WI38 (cell line): ENCODE results near the gene UST.
"Not testable (repeated sequence)": the region's sequence is repeated elsewhere in the genome, so short reads cannot be mapped to it uniquely, and the experiment has no call there.

ENCODE experiments used
- H3K4me3 ChIP-seq: 2 replicates; pipeline ENCODE4 v1.5.1; 2011; ENCODE audit warnings: low read depth, mild to moderate bottlenecking, control low read depth, low read length
- TF ChIP-seq, protein P1 (sequence below): IDR thresholded peaks from 2 replicates; pipeline ENCODE4 v1.5.1; 2012; ENCODE audit warnings: low read depth, mild to moderate bottlenecking, control low read depth, low read length

UST gene

DNA sequence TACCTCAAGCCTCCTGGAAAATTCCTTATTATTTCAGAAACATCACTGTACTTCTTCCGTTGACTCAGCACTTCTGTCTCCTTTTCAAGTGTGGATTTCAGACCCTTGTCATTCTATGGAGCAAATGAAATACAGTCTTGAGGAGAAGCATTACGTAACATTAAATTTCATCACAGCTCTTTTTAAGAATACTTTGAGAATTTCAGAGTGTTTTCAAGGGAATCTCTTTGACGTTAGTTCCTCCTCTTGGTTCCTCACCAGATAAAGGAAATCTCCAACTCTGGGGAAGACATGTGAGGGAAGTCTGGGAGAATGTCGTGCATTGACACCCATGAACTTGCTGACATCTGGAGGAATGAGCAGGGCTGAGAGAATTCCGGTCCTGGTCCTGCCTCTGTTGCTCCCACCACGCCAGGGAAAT, 32.3 kb downstream of the UST start:
- no peak overlapping the region for H3K4me3 ChIP-seq
- TF ChIP-seq, protein P1, sequence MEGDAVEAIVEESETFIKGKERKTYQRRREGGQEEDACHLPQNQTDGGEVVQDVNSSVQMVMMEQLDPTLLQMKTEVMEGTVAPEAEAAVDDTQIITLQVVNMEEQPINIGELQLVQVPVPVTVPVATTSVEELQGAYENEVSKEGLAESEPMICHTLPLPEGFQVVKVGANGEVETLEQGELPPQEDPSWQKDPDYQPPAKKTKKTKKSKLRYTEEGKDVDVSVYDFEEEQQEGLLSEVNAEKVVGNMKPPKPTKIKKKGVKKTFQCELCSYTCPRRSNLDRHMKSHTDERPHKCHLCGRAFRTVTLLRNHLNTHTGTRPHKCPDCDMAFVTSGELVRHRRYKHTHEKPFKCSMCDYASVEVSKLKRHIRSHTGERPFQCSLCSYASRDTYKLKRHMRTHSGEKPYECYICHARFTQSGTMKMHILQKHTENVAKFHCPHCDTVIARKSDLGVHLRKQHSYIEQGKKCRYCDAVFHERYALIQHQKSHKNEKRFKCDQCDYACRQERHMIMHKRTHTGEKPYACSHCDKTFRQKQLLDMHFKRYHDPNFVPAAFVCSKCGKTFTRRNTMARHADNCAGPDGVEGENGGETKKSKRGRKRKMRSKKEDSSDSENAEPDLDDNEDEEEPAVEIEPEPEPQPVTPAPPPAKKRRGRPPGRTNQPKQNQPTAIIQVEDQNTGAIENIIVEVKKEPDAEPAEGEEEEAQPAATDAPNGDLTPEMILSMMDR, result no peak

DNA sequence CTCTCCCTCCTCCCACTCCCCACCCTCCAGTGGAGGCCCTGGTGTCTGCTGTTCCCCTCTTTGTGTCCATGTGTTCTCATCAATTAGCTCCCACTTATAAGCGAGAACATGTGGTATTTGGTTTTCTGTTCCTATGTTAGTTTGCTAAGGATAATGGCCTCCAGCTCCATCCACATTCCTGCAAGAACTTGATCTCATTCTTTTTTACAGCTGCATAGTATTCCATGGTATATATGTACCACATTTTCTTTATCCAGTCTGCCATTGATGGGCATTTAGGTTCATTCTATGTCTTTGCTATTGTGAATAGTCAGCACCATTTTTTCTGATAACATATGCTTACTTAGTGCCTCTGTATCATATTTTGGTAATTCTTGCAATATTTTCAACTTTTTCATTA, 33.6 kb downstream of the UST start:
- H3K4me3 ChIP-seq, result not testable (repeated sequence)

DNA sequence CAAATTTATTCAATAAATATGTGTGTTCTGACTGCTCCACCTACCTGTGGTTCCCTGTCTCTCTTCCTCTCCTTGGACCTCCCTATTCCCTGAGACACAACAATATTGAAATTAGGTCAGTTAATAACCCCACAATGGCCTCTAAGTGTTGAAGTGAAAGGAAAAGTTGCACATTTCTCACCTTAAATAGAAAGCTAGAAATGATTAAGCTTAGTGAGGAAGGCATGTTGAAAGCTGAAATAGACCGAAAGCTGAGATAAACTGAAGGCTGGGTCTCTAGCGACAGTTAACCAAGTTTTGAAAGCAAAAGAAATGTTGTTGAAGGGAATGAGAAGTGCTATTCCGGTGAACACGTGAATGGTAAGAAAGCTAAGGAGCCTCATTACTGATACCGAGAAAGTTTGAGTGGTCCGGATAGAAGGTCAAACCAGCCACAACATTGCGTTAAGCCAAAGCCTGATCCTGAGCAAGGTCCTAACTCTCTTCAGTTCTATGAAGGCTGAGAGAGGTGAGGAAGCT, 34.1 kb downstream of the UST start:
- H3K4me3 ChIP-seq, result no peak overlapping the region
- TF ChIP-seq, protein P1, result no peak

DNA sequence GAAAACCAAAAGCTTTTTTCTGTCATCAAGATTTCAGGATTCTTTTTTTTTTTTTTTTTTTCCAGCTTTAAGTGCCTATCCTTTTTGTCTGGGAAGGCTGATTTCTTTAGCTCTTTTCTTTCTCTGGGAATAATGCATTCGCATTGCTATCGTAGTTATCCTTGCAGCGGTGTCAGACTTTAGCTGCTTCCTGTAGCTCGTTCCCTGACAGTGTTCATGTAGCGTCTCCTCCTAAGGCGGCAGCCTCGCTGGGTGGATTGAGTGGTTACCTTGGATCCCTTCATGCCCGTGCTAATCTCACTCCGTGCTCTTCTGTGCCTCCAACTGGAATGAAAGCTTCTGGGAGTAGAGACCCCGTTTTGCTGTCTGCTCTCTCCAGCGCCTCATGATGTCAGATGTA, 43.1 kb downstream of the UST start:
- TF ChIP-seq, protein P1, result no peak
- H3K4me3 ChIP-seq, result no peak overlapping the region

DNA sequence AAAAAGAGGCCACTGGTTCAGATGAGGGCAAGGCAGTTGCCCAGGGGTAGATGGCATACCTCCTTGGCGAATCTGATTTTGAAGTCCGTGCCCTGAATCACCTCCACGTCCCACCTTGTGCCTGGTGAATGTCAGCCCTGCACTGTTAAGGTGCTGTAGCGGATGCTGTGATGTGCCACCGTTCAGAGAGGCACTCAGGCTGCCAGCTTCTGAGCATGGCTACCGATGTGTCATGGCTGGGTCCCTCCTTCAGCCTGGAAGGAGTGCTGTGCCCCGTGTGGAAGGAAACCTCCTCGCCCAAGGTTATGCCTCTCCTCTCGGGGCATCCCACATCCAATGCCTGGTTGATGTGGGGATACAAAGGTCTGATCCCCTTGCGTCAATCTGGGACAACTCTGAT, 43.6 kb downstream of the UST start:
- TF ChIP-seq, protein P1, result no peak
- H3K4me3 ChIP-seq, result no peak overlapping the region

DNA sequence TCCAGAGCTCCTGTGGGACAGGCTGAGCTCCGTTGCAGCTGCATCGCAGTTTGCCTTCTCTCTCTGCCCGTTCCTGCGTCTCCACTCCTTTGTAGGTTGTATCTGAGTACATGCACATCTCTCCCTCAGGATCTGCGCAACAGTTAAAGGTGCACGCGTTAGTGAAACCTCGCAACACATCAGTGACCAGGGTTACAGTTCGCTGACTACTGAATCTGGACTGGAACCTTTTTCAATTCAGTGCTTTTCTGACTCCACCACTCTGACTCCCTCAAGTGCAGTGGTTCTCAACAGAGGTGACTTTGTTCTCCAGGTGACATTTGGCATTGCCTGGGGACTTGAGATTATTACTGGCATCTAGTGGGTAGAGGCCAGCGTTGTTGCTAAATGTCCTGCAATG, 44.0 kb downstream of the UST start:
- TF ChIP-seq, protein P1, result no peak
- H3K4me3 ChIP-seq, result no peak overlapping the region

DNA sequence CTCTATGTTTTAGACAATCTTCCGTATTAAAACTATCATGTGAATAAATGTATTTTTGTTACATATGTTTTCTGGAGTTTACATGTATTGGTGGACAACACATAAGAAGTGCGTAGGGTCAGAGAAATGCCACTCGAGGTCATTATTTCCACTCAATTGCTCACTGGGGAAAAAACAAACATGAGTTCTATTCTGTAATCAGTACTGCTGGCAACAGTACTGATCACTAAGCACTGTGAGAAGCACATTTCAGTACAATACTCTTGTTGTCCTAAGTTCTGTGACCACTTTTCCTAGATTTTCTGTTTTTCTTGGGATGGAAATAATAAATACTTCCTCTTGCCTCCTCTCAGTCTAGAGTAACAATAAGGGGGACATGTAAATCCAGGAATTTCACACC, 44.5 kb downstream of the UST start:
- no peak overlapping the region for H3K4me3 ChIP-seq
- TF ChIP-seq, protein P1, result no peak

DNA sequence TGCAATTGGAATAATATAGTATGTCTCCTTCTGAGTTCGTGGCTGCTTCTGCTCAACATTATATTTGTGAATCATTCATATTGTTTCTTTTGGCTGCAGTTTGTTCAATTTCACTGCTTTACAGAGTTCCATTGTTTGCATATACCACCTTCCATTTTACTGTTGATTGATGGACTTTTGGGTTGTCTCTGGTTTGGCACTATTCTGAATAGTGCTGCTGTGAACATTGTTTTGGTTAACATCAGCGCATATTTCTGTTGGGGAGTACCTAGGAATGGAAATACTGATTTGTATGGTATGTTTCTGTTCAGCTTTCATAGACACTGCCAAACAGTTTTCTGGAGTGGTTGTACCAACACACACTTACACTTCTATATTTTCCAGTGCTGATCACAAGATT, 46.9 kb downstream of the UST start:
- TF ChIP-seq, protein P1, result no peak
- H3K4me3 ChIP-seq, result no peak overlapping the region
